Mammary epithelial cell (primary cell): ENCODE results near the gene SLC35F1.

ENCODE experiments used
- CTCF ChIP-seq, 2 donors: IDR thresholded peaks in 1 of 2; conservative IDR thresholded peaks in 1 of 2; 2 replicates each; pipeline ENCODE4 v1.5.1; 2011 to 2012; ENCODE audit warnings: inconsistent platforms in 2 of 2, low read length in 2 of 2, mild to moderate bottlenecking in 2 of 2, control low read depth in 1 of 2, low read depth in 1 of 2; ENCODE audit not compliant: insufficient read depth in 1 of 2; ENCODE audit errors: extremely low read depth in 1 of 2
- EZH2 ChIP-seq: IDR thresholded peaks from 2 replicates; pipeline ENCODE4 v1.6.1; 2012; ENCODE audit warnings: low read length, inconsistent platforms, borderline replicate concordance

DNA sequence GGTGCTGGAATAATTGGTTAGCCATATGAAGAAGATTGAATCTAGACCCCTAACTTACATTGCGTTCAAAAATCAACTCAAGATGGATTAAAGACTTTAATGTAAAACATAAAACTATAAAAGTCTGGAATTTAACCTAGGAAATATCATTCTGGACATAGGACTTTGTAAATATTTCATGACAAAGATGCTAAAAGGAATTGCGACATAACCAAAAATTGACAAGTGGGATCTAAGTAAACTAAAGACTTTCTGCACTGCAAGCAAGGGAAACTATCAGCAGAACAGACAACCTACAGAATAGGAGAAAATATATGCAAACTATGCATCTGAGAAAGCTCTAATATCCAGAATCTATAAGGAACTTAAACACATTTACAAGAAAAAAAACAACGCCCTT is 45.5 kb upstream of the SLC35F1 start:
- TF ChIP-seq CTCF (conservative IDR thresholded peaks at IDR 0.05 in 1 of 2, IDR thresholded peaks at IDR 0.05 in 1 of 2; ENCODE audit: extremely low read depth in 1 of 2, insufficient read depth in 1 of 2, low read depth in 1 of 2, low read length in 2 of 2) (no peak), EZH2 (no peak)
